RPMI7951 (cell line): ENCODE results near the gene DVL1. TPM values are rescaled to one million over a fixed set of nuclear protein-coding genes. Genes with fewer than 3 reads are reported as not detected.

Experiments used
- DNase-seq: peaks from one replicate; pipeline ENCODE4 v3.0.0-alpha.2; 2012; ENCODE audit warnings: low read depth
- total RNA-seq: library from RNA; depleted of rRNA; stranded (reverse); fragments of >200 nt; shearing (Covaris generic); gene quantifications from 2 replicates; pipeline ENCODE4 v1.2.3, GENCODE V29; 2014

DVL1 gene
- total RNA-seq, 1 experiment from 2014 or later = 24.0 TPM

DNA sequence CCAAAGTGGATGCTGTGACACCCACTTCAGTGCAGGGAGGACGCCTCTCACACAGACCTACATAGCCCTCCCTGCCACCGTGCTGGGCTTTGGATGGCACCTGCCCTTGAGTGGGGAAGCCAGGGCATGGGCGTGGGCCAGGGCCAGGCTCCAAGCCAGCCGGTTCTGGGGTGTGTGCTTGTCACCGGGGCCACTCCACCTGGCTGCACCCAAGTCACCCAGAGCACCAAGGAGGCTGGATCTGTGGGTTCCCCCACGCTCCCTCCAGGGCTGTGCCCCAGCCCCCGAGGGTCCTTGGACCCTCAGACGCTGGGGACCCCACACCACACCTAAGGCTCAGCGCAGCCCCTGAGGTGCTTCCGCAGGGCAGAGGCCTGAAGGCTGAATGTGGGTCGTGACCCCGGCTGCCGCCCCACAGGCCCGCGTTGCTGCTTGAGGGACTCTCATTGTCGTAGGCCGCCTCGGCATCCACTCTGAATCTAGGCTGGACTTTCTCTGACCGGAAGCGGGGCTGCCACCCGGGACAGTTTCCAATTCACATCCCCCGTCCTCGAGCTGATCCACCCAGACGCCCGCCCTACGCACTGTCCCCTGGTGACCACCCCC lies 7.7 kb upstream of the DVL1 start:
- DNase-seq = no peak

DNA sequence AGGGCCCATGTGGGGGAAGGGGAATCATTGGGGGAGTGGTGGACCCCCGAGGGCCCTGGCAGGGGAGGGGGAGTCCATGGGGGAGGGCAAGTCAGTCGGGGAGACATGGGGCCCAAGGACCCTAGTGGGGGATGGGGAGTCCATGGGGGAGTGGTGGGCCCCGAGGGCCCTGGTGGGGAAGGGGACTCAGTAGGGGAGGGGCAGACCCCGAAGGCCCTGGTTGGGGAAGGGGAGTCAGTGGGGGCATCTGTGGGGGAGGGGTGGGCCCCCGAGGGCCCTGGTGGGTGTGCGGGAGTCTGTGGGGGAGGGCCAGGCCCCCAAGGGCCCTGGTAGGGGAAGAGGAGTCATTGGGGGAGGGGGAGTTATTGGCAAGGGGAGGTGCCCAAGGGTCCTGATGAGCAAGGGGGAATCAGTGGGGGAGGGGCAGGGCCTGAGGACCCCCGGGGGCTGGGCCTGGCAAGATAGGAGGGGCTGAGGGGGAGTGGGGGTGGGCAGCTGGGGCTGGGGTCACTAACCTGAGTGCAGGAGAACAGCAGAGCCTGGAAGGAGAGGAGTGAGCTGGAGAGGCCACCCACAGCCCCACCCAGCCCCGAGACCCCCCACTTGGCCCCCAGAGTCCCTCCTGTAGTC lies 7.1 kb upstream of the DVL1 start:
- no peak for DNase-seq

- peak; percentile 44 for DNase-seq
Observed at GRCh38 chr1:1355416-1355815, 6.2 kb upstream of the DVL1 start.

DNA sequence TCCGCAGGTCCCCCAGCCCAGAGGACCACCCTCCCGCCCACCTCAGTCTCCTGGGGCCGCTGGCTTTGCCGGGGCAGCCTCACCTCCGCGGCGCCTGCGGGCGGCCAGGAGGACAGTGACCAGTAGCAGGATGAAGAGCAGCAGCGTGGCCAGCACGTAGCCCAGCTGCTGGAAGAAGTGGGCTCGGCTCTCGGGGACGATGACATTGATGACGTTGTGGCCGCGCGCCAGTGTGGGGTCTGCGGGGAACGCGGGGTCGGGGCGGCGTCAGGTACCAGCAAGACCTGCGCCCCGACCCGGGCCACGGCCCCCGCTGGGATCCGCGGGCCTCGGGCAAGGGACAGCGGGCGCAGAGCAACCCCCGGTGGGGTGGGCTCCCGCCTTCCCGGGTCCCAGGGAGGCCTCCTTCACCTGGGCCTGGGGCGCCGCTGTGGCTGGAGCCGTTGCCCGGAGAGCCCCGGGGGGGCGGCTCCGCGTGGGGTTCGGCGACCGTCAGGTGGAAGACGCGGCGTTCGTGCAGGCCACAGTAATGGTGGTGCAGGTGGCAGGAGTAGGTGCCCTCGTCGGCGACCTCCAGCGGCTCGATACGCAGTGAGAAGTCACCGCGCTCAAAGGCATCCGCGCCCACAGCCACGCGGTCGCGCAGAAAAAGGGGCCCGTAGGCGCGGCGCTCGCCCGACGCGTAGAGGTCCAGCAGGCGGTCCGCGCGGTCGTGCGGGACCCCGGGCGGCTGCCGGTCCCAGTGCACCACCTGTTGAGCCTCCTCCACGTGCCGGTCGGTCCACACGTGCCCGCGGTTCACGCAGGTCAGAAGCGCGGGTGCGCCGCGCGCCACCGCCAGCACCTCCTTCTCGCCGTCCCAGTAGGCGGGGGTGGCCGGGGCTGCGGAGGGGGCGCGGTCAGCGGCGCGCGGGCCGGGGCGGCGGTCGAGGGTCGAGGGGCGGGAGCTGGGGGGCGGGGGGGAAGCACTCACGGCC lies 5.3 kb upstream of the DVL1 start:
- DNase-seq = no peak

- DNase-seq = no peak
Observed at GRCh38 chr1:1353389-1354151, 4.4 kb upstream of the DVL1 start.

DNA sequence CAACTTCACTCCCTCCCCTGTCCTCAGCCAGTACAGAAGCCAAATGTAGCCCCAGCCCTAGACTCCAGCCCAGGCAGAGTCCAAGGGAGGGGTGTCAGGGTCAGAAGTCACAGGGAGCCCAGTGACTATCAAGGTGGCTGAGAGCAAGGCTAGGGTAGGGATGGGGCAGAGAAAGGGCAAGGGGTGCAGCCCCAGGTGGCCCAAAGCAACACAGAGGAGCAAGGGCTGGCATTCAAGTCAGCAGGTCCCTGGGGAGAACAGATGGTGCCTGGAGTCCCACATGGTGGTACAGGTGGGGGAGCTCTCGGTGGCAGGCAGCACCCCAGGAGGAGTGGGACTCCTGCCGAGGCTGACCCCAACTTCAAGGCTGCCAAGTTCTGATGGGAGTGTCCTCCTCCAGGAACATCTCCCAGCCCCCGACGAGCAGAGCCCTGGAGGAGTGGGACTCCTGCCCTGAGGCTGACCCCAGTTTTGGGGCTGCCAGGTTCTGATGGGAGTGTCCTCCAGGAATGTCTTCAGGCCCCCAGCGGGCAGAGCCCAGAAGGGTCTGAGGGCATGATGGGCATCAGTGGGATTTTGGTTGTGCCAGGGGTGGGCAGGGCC lies 3.7 kb upstream of the DVL1 start:
- no peak for DNase-seq

DNA sequence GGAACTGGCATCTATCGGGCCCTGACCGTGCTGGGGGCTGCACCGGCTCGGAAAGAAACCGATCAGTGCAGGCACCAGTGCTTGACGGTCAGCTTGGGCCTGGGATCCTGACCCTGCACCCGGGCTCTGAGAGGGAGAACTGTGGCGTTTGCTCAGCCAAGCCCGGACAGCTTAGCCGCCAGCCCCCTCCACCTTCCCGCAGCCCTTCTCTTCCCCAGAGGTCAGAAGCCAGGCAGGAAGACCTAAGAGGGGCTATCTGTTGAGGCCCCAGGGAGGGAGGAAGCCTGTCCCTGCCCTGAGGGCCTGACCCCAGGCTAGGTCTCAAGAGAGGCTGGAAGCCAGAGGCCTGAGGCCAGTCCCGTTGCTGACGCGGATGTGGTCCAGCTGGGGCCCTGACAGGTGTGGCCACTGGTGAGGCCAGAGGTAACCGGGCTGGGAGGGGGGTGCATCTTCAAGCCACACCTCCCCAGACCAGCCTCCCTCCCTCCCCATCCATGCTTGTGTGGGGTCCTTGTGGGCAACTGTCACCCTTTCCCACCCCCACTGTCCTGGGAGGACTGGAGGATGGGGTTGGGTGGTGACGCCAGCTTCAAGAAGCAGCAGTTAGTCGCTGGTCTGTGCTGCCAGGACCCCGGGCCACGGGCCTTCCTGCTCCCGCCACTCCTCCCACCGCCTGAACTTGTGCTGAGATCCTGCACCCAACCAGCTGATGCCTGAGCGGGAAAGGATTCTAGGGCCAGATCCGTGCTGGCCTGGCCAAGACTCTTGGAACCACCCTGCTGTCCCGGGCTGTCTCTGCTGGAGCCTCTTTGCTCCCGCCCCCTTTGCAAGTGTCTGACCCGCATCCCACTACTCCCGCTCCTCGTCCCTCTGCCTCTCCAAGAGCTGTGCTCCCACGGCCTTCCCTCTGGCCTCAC lies 2.6 kb upstream of the DVL1 start:
- DNase-seq = no peak

- peak; percentile 33 for DNase-seq
Observed at GRCh38 chr1:1348420-1349255, 580 bp downstream of the DVL1 start.

DNA sequence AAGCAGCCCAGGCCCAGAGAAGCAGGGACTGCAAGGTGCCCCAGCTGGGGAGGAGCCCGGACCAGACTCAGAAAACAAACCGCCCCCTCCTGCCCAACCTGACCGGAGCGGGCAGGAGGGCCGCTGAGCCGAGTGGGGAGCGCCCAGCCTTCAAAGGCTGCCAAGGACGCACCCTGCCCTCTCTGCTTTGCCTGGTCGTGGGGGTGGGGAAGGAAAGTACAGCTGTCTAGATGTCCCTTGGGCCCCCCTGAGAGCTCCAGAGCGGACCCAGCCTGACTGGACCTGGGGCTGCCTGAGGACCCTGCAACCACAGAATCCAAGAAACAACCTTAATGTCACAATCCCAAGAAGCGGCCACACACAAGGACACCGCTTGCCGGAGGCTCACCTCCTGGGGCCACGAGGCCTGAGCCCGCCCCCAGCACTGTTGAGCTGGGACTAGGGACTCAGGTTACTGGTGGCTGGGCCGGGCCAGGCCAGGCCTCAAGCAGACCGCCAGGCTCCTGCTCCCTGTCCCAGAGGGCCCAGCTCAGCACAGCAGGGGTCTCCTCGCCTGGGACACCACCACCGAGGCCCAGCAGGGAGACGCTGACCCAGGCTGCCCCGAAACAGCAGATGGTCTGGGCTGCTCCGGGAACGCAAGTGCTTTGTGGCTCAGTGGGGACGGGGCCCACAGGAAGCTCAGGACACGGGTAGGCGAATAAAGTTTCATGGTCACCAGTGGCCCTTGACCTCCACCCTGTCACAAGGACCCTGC lies 1.4 kb downstream of the DVL1 start:
- DNase-seq = peak; percentile 41

DNA sequence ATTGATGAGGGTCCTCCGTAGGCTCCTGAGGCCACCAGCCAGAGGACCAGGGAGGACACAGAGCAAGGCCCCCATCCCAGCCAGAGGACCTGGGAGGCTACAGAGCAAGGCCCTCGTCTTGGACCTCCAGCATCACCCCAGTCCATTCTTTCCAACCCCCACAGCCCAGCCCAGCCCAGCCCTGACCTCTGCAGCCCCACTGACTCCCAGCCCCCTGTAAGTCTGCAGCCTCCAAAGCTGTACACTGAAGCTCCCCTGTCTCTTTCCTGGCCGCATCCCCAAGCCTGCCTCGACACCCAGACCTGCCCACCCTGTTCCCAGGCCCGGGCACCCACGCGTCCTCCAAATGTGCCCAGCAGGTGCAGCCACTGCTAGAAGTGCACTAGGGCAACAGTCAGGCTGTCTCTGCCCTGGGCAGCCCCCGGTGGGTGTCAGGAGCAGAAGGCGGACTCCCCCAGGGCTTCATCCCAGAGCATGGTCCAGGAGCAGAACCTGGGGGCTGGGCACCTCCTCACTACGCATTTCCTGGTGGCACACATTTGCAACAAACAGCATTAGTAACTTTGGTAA lies 2.1 kb downstream of the DVL1 start:
- DNase-seq = no peak

- DNase-seq = no peak
Observed at GRCh38 chr1:1346501-1346890, 2.7 kb downstream of the DVL1 start.

DNA sequence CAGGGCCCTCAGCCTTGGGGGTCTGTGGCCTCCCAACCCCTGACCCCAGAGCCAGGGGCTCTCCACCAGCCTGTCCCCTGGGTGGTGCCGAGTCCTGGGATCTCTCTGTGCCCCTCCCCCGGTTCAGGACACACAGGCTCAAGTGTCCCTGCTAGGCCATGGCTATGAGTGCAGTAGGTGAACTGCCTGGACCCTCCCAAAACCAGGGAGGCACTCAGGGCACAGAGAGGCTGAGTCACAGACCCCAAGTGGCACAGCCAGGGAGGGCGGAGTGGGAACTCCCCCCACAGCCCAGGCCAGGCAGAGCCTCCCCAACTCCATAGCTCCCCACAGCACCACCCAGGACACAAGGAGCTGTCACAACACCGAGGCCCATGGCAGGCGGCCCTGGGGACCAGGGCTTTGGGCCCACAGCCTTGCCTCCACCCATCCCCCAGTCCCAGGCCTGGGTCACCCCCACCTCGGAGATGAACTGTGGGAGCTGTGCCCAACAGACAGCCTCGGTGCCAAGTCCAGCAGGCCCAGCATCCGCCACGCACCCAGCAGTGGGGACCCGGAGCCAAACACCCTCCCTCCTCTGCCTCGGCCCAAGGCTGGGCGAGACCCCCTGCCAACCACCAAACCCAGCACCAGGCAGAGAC lies 3.2 kb downstream of the DVL1 start:
- no peak for DNase-seq

GRCh38 chr1:1345384-1345783 lies 3.8 kb downstream of the DVL1 start:
- peak; percentile 45 for DNase-seq

GRCh38 chr1:1344655-1345361 lies 4.4 kb downstream of the DVL1 start:
- DNase-seq = peak; percentile 80

- no peak for DNase-seq
Observed at GRCh38 chr1:1343811-1344421, 5.3 kb downstream of the DVL1 start.

GRCh38 chr1:1342584-1343115 lies 6.6 kb downstream of the DVL1 start:
- no peak for DNase-seq
